NCI-H1417 (cell line): ENCODE results near the gene RPS10.
A peak's percentile ranks its signal among the peaks of the same experiment; 100 is the strongest.
"Not testable (repeated sequence)": the region's sequence is repeated elsewhere in the genome, so short reads cannot be mapped to it uniquely, and the experiment has no call there.

Source experiments
- DNase-seq, 3 experiments: peaks; one replicate each; lab custom pipeline; 2025; lab: John Stamatoyannopoulos, UW

Gene RPS10

DNA sequence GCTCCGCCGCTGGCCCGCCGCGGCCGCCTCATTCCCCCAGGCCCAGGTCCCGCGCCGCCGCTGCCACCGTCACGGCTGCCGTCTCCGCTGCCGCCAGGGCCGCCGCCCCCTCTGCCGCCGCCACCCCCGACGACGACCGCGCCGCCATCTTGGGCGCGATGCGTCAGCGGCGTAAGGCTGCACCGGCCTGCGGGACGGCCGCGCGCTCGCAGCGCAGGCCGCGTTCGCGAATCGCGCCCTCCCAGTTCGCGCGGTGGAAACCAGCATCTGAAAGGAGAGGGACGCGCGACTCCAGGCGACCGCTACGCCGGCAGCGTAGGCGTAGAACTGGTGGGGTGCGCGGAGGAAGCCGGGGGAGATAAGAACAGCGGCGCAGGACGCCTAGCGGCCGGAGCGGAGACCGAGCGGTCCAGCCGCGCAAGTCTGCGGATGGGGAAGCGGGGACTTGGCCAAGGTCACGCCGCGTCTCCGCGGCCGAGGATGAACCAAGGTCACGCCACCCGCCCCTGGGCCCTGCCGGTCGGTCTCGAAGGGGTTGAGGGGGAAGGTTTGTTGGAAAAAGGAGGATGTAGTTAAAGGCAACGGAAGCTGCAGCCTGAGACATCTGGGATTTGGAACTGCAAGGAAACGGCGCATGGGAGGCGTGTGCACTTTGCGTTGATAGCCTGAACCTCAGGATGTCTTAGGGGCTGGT is 33.2 kb downstream of the RPS10 start, which contains the start of gene NUDT3:
NUDT3 (minus strand) TSS at position 173 of the 694 bp plus-strand sequence. CDS start 307 bp downstream, outside the sequence.
- DNase-seq = peak; percentile 92 to 96 (median 95)

- DNase-seq = peak; percentile 69 to 87 (median 83)
These were observed 33.9 kb downstream of the RPS10 start for GRCh38 chr6:34391786-34392496.

DNA sequence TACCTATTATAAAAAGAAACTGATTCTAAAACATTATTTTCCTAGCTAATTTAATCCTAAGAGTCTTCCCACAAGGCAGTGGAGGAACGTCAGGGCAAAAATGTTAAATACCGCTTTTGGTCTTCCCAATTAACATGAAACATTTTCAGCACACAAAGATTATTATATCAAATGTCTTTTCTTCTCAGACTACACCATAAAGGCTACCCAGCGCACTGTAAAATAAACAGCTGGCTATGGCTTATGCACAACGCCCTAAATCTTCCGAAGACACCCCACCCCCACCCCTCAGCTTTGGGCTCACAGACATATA is 34.4 kb downstream of the RPS10 start:
- DNase-seq = no peak

DNA sequence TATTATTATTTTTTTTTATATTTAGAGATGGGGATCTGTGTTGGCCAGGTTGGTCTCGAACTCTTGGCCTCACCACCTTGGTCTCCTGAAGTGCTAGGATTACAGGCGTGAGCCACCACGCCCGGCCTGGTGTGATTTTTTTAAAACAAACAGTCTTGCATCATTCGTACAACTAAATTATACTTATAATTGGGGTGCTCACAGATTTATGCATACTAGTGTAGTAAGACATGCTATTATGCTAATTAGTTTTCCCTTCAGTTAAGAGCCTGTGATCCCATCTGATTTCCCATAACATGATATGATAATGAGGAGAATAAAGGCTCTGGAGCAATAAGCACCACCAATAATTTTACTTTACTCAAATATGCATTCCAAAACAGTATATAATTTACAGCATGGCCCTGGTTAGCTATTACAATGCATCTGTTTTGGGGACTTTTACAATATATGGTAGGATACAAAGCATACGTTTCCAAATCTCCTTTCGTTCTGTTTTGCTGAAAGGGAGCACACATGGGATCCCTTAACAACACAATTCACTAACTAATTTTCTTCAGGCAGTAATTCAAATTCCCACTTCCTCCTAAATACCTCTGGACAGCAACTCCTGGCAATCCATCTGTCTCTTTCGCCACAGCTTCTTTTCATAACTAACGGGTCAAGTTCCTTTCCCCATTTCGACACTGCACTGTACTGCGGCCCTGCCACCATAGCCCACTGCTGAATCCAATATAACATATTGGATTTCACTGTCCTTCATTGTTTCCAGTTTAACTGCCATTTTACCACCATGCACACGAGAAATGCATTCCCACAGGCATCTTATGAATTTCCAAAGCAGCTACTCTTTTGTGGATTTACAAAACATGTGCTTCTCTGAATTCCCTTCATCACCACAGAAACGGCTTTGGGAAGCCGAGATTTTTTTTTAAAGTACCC is 35.1 kb downstream of the RPS10 start:
- DNase-seq = peak; percentile 18 to 70 (median 36)

DNA sequence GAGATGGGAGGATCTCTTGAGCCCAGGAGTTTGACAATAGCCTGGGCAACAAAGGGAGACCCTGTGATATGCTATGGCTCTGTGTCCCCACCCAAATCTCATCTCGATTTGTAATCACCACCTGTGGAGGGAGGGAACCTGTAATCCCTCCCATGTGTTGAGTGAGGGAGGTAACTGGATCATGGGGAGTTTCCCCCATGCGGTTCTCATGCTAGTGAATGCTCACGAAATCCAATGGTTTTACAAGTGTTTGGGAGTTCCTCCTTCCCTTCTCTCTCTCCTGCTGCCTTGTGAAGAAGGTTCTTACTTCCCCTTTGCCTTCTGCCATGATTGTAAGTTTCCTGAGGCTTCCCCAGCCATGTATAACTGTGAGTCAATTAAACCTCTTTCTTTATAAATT is 36.8 kb downstream of the RPS10 start:
- DNase-seq = no peak

- DNase-seq = no peak
These were observed 37.4 kb downstream of the RPS10 start for GRCh38 chr6:34388421-34388820.

DNA sequence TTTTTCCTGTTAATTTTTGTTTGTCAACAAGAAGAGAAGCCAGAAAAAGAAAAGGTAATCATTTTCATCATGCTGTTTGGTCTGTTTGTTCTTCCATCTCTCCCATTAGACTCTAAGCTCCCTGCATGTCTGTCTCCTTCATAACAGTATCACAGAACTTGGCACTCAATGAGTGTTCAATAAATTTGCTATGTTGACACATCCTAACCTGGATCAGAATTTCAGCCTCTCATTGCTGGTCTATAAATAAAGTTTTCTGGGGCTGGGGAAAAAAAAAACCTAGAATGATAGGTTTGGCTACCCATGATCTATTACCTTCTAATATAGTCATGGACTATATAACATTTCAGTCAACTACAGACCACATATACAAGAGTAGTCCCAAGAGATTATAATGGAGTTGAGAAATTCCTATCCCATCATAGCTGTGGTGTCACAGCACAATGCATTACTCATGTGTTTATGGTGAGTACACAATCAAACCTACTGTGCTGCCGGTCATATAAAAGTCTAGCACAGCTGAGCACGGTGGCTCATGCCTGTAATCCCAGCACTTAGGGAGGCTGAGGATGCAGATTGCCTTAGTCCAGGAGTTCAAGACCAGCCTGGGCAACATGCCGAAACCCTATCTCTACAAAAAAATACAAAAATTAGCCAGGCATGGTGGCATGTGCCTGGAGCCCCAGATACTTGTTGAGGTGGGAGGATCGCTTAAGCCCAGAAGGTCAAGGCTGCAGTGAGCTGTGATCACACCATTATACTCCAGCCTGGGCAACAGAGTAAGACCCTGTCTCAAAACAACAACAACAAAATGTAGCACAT is 39.3 kb downstream of the RPS10 start:
- no peak for DNase-seq

DNA sequence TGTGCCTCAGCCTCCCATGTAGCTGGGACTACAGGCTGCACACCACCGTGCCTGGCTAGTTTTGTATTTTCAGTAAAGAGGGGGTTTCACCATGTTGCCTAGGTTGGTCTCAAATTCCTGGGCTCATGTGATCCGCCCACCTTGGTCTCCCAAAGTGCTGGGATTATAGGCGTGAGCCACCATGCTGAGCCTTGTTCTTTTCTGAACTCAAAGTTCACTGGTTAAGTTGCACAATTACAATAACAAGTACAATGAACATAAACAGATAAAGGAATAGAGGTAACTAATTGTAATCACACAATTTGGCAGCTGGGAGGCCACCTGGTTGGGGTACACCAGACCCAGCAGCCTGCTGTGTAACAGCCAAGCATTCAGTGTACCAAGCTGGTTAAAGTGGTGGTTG is 40.1 kb downstream of the RPS10 start:
- DNase-seq = no peak

DNA sequence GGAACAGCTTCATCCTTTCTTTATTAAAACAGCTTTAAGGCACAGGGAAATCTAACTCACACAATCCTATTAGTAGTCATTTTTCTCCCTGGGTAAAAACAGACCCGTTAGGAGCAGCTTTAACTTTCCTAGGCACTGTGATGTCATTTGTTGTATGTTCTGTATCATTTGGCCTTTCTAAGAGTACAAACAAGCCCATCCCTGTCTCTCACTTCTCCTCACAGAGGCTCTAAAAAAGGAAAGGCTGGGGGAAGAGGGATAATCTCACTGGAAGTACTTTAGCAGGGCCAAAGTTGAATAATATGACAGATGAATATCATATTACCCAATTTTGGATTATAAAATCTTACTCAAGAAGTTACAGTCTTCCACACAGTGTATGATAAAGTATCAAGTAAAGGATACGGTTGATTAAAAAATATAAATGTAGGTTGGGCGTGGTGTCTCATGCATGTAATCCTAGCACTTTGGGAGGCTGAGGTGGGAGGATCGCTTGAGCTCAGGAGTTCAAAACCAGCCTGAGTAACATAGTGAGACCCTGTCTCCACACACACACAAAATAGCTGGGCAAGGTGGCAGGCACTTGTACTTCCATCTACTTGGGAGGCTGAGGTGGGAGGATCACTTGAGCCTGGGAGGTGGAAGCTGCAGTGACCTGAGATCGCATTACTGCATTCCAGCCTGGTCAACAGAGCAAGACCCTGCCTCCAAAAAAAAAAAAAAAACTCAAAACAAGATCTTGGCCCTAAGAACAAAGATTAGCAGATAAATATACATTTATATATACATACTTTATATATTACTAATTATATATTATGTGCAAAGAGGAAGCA is 41.3 kb downstream of the RPS10 start:
- DNase-seq = no peak

- DNase-seq = no peak
These were observed 42.1 kb downstream of the RPS10 start for GRCh38 chr6:34383656-34384320.

GRCh38 chr6:34383161-34383631 is 42.7 kb downstream of the RPS10 start:
- DNase-seq = no peak

DNA sequence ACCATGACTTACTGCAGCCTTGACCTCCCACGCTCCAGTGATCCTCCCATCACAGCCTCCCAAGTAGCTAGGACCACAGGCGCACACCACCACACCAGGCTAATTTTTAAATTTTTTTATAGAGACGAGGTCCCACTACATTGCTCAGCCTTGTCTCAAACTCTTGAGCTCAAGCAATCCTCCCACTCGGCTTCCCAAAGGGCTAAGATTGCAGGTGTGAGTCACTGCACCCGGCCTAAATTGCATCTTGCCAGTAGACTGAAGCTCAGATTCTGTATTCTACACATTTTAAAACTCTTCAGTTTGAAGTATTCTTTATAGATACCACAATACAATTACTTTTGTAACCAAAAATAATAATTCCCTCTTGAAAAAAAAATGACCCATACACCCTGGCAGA is 44.8 kb downstream of the RPS10 start:
- DNase-seq = no peak

- DNase-seq = no peak
These were observed 47.4 kb downstream of the RPS10 start for GRCh38 chr6:34378470-34378869.

DNA sequence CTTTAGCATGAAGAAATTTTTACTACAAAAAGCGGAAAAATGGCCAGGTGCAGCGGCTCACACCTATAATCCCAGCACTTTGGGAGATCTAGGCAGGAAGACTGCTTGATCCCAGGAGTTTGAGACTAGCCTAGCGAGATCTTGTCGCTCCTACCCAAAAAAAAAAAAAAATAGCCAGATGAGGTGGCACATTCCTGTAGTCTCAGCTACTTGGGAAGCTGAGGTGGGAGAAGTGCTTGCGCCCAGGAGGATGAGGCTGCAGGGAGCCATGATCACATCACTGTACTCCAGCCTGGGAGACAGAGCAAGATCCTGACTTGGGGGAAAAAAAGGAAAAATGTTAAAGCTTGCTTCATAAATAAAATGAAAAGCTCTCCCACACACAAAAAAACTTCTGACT is 47.9 kb downstream of the RPS10 start:
- DNase-seq = no peak

DNA sequence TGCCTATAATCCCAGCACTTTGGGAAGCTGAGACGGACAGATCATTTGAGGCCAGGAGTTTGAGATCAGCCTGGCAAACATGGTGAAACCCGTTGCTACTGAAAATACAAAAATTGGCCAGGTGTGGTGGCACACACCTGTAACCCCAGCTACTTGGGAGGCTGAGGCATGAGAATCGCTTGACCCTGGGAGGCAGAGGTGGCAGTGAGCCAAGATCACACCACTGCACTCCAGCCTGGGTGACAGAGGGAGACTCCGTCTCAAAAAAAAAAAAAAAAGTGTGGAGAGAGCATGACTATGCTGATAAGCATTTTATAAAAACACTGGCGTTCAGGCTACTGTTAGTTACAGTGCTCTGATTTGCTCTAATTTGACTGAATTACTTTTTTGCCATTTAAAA is 48.3 kb downstream of the RPS10 start:
- not testable (repeated sequence) for DNase-seq

- DNase-seq = no peak
These were observed 50.0 kb downstream of the RPS10 start for GRCh38 chr6:34375833-34376232.

DNA sequence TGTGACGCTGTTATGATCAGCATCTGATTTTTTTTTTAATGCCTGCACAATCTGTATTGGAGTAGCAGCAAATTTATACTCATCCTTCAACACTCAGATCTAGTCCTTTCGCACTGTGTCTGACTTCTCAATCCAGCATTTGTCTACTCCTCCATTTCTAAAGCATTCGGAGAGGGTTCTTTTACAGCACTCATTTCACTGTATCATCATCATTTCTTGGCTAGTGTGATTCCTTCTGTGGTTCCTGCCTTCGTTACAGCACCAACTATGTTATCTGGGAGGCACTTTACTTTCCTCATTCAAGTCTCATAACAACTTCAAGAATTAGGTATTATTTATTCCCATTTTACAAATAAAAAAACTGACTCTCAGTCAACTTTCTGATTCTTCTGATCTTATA is 51.4 kb downstream of the RPS10 start:
- DNase-seq = no peak

DNA sequence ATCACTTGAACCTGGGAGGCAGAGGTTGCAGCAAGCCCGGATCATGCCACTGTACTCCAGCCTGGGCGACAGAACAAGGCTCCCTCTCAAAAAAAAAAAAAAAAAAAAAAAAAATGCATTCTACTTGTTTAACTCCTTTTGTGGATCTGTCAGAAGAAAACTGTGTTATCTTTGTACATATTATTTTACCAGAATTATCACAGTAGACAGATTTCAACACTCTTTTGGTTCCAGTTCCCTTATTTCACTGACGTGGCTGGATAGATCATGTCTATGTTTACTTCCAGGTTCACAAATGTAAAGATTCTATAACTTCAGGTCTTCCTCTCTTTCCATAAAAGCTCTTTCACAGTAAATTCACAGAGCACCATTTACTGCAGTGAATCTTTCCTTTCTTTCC is 51.8 kb downstream of the RPS10 start:
- no peak for DNase-seq

- DNase-seq = no peak
These were observed 52.4 kb downstream of the RPS10 start for GRCh38 chr6:34373511-34373910.

- DNase-seq = not testable (repeated sequence)
These were observed 54.0 kb downstream of the RPS10 start for GRCh38 chr6:34371865-34372264.
